D721Med (cell line): ENCODE data around the gene TRIM63.

Experiments
- DNase-seq: peaks from one replicate; pipeline ENCODE4 v3.0.0; 2011; ENCODE audit warnings: low spot score; ENCODE audit not compliant: insufficient read length
- FAIRE-seq: peaks from 2 replicates; lab custom pipeline; 2011; peaks lifted over from hg19 to GRCh38; lab: Jason Lieb, UNC
- CTCF ChIP-seq: IDR thresholded peaks from 2 replicates; pipeline ENCODE4 v1.5.1; 2012; ENCODE audit warnings: mild to moderate bottlenecking, control low read depth; ENCODE audit not compliant: insufficient read depth; ENCODE audit errors: missing control alignments

TRIM63 gene

GRCh38 chr1:26020330-26020768, 47.1 kb downstream of the TRIM63 start:
- no peak for FAIRE-seq
- DNase-seq: no peak
- no peak for TF ChIP-seq CTCF

GRCh38 chr1:26019641-26020315, 47.7 kb downstream of the TRIM63 start:
- no peak for FAIRE-seq
- no peak for DNase-seq
- no peak for TF ChIP-seq CTCF

- DNase-seq (no peak), FAIRE-seq (no peak)
- no peak for TF ChIP-seq CTCF
These were observed 49.8 kb downstream of the TRIM63 start for GRCh38 chr1:26017606-26018005.

- no peak for FAIRE-seq
- no peak for DNase-seq
- TF ChIP-seq CTCF: no peak
These were observed 50.4 kb downstream of the TRIM63 start for GRCh38 chr1:26016953-26017545.

- DNase-seq: no peak
- no peak for TF ChIP-seq CTCF
- no peak for FAIRE-seq
These were observed 51.0 kb downstream of the TRIM63 start for GRCh38 chr1:26016258-26016952.

- no peak for DNase-seq
- FAIRE-seq: no peak
- TF ChIP-seq CTCF: no peak
These were observed 52.1 kb downstream of the TRIM63 start for GRCh38 chr1:26015358-26015757.
